Stimulated activated naive CD8-positive, alpha-beta T cell treated with anti-CD3 and anti-CD28 coated beads, Interleukin-15, Interleukin-2, amounts not matched to agents 100 ng/mL and 50 ng/mL, for 24 hours (primary cell): ENCODE measurements around the gene PRR33.

Experiments used
- H3K27ac Mint-ChIP-seq: one replicate; pipeline ENCODE4 v1.8.0; 2021; ENCODE audit warnings: mild to moderate bottlenecking, mixed read lengths
- H3K27me3 Mint-ChIP-seq: one replicate; pipeline ENCODE4 v1.8.0; 2021; ENCODE audit warnings: mixed read lengths
- H3K36me3 Mint-ChIP-seq: one replicate; pipeline ENCODE4 v1.8.0; 2021; ENCODE audit warnings: low read depth, mixed read lengths
- H3K4me1 Mint-ChIP-seq: one replicate; pipeline ENCODE4 v1.8.0; 2021; ENCODE audit warnings: low read depth, mixed read lengths
- H3K4me3 Mint-ChIP-seq: one replicate; pipeline ENCODE4 v1.8.0; 2021; ENCODE audit warnings: mild to moderate bottlenecking, mixed read lengths
- H3K9me3 Mint-ChIP-seq: one replicate; pipeline ENCODE4 v1.8.0; 2021; ENCODE audit warnings: mixed read lengths

Gene PRR33

DNA sequence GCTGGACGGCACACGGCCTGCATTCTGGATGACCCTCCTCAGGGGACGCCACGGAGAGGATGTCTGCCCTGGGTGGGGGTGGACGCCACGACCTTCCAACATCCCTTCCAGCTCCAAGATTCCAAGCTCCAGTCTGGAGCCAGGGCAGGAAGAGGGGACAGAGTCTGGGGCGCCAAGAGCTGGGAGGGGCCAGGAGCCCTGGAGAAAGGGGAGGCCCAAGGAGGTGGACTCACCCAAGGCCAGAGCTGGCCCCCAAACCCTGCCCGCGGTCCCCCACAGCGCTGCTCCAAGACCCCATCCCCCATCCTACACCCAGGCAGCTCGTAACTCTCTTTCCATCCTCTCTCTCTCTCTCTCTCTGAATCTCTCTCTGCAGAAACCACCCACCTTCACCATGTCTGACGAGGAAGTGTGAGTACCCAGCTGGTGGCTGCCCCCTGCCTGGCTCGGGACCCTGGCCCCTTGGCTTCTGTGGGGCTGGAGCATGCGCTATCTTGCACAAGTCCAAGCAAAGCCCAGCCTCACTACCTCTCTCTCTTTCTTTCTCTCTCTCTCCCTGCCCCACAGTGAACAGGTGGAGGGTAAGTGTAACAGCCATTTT is 30.9 kb upstream of the PRR33 start:
- no peaks in the 10 kb centered on the region for H3K27me3 Mint-ChIP-seq
- no peak overlapping the region for H3K27ac Mint-ChIP-seq
- no peaks in the 10 kb centered on the region for H3K9me3 Mint-ChIP-seq
- no peak overlapping the region for H3K4me3 Mint-ChIP-seq
- no peaks in the 10 kb centered on the region for H3K4me1 Mint-ChIP-seq
- no peaks in the 10 kb centered on the region for H3K36me3 Mint-ChIP-seq

- H3K4me1 Mint-ChIP-seq = no peaks in the 10 kb centered on the region
- no peak overlapping the region for H3K27ac Mint-ChIP-seq
- no peaks in the 10 kb centered on the region for H3K9me3 Mint-ChIP-seq
- H3K27me3 Mint-ChIP-seq = no peaks in the 10 kb centered on the region
- no peak overlapping the region for H3K4me3 Mint-ChIP-seq
- H3K36me3 Mint-ChIP-seq = no peaks in the 10 kb centered on the region
Measured at GRCh38 chr11:1921574-1922141, 30.0 kb upstream of the PRR33 start.

GRCh38 chr11:1920909-1921573 is 29.3 kb upstream of the PRR33 start:
- no peak overlapping the region for H3K27ac Mint-ChIP-seq
- H3K9me3 Mint-ChIP-seq = no peaks in the 10 kb centered on the region
- H3K27me3 Mint-ChIP-seq = no peaks in the 10 kb centered on the region
- H3K4me1 Mint-ChIP-seq = peaks cover 3% of the 10 kb centered on the region
- no peaks in the 10 kb centered on the region for H3K36me3 Mint-ChIP-seq
- H3K4me3 Mint-ChIP-seq = no peak overlapping the region

DNA sequence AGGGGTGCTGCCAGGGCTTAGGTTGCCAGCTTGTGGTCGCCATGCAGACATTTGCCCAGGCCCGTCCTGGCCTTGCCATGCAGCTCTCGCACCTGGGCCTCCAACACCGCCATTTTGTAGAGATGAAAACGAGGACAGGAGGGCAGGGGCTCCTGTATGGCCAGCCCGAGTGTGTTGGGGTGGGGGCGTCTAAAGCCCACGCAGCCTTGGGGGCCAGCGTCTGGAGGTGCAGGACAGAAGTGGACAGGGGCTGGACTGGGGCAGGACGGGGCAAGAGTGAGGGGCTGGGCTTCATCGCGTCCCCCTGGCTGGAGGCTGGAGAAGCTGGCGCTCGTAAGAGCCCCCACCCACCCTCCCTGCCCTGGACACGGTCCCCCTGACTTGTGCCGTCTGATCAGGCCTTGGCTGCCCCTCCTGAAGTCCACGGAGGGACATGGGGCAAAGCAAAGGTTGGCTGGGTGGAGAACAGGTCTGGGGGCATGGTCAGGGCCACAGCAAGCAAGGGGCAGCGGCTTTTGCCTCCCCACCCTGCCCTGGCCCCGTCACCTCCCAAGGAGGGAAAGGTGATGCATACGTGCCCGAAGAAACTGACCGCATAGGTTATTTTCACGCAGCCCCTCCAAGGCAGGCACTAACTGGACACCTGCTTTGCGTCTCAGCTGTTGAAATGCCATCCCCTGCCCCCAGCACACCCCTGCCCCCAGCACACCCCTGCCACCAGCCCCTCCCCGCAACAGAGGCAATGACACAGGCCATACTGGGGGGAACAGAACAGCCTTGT is 28.6 kb upstream of the PRR33 start:
- no peak overlapping the region for H3K4me3 Mint-ChIP-seq

GRCh38 chr11:1919391-1920127 is 27.9 kb upstream of the PRR33 start, which contains the start of gene TNNT3:
TSS of gene TNNT3 (plus strand) at chr11:1919703. CDS start at chr11:1922875, 3,172 bp downstream.
- Mint-ChIP-seq H3K36me3 (no peaks in the 10 kb centered on the region), H3K27ac (no peak within 1 kb of the TSS), H3K4me1 (peaks cover 13% of the 10 kb centered on the region), H3K9me3 (no peaks in the 10 kb centered on the region), H3K4me3 (no peak within 1 kb of the TSS), H3K27me3 (no peaks in the 10 kb centered on the region)

More for the DNA sequence above, 28.6 kb upstream of the PRR33 start:
- no peaks in the 10 kb centered on the region for H3K9me3 Mint-ChIP-seq
- no peaks in the 10 kb centered on the region for H3K27me3 Mint-ChIP-seq
- H3K4me1 Mint-ChIP-seq = peaks cover 8% of the 10 kb centered on the region
- no peak overlapping the region for H3K27ac Mint-ChIP-seq
- no peaks in the 10 kb centered on the region for H3K36me3 Mint-ChIP-seq

- Mint-ChIP-seq H3K27ac (no peak overlapping the region), H3K4me1 (peaks cover 13% of the 10 kb centered on the region)
Measured at GRCh38 chr11:1918436-1919315, 27.0 kb upstream of the PRR33 start.

GRCh38 chr11:1917523-1918435 is 26.1 kb upstream of the PRR33 start:
- no peaks in the 10 kb centered on the region for H3K9me3 Mint-ChIP-seq
- peaks cover 13% of the 10 kb centered on the region for H3K4me1 Mint-ChIP-seq
- no peak overlapping the region for H3K27ac Mint-ChIP-seq
- no peak overlapping the region for H3K4me3 Mint-ChIP-seq
- H3K27me3 Mint-ChIP-seq = no peaks in the 10 kb centered on the region
- H3K36me3 Mint-ChIP-seq = no peaks in the 10 kb centered on the region

More at GRCh38 chr11:1918436-1919315, 27.0 kb upstream of the PRR33 start:
- no peaks in the 10 kb centered on the region for H3K27me3 Mint-ChIP-seq
- H3K36me3 Mint-ChIP-seq = no peaks in the 10 kb centered on the region
- no peaks in the 10 kb centered on the region for H3K9me3 Mint-ChIP-seq
- H3K4me3 Mint-ChIP-seq = no peak overlapping the region

DNA sequence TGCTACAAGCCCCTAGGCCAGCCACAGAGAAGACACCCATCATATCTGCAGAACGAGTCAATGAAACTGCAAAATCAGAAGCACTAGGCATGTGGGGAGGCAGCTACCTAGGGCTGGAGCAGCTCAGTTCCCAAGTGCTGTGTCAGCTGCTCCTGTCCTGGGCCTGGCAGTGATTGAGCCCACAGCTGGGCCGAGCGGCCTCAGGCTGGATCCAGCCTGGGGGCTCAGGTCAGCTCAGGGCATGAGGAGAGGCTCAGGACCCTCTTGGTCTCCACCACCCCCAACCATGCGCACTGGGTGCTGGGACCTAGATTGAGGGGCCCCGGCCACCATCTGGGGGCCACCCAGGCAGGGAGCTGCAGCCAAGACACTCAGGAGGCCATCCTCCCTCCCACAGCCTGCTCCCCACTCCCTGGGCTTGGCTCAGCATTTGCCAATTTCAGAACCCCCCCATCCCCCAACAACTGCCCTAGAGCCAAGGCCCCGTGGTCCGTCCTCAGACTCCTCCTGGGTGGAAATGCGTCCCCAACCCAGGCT is 25.4 kb upstream of the PRR33 start:
- Mint-ChIP-seq H3K4me1 (peaks cover 13% of the 10 kb centered on the region), H3K9me3 (no peaks in the 10 kb centered on the region), H3K27me3 (peaks cover 3% of the 10 kb centered on the region), H3K27ac (no peak overlapping the region), H3K36me3 (no peaks in the 10 kb centered on the region), H3K4me3 (no peak overlapping the region)

DNA sequence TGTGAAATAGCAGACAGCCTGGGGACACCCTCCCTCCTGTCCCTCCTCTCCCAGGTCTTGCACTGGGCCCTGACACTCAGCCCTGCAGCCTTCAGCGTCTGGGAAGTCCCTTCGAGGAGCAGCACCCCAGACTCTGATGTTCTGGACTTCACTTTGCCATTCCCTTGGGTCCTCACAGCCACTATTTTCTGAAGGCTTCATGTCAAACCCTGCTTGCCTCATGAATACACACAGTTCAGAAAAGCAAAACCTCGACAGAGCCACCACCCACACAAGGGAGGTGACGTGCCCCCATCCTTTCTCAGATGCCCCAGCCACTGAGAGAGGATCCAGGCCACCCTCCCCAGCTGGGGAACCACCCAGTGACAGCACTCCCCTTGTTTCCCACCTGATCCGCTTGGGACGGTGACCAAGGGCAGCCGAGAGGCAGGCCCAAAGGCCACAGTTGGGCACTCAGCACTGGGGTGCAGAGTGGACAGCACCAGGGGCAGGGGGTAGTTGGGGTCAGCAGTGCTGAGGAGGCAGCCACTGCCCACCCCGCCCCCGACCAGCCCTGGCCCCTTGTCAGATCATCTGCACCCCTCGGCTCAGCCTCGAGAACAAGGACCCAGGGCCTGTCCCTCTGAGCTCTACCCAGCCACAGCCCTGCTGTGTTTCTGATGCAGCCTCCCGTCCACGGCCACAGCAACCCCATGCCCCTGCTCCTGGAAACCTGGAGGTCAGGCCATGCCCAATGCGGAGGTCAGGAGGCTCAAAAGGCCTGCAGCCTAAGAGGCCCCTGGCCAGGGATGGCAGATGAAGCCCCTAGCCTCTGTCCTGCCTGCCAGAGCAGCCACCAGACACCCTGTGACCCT is 24.7 kb upstream of the PRR33 start:
- H3K9me3 Mint-ChIP-seq = no peaks in the 10 kb centered on the region
- H3K4me3 Mint-ChIP-seq = no peak overlapping the region
- peaks cover 13% of the 10 kb centered on the region for H3K4me1 Mint-ChIP-seq
- H3K36me3 Mint-ChIP-seq = no peaks in the 10 kb centered on the region
- H3K27ac Mint-ChIP-seq = no peak overlapping the region
- H3K27me3 Mint-ChIP-seq = peaks cover 3% of the 10 kb centered on the region

- Mint-ChIP-seq H3K36me3 (no peaks in the 10 kb centered on the region), H3K27me3 (peaks cover 3% of the 10 kb centered on the region), H3K27ac (no peak overlapping the region), H3K4me3 (no peak overlapping the region), H3K4me1 (peaks cover 13% of the 10 kb centered on the region), H3K9me3 (no peaks in the 10 kb centered on the region)
Measured at GRCh38 chr11:1915795-1916131, 24.1 kb upstream of the PRR33 start.

GRCh38 chr11:1913271-1914060 is 21.8 kb upstream of the PRR33 start:
- Mint-ChIP-seq H3K9me3 (no peaks in the 10 kb centered on the region), H3K36me3 (no peaks in the 10 kb centered on the region), H3K27ac (no peak overlapping the region), H3K27me3 (peaks cover 3% of the 10 kb centered on the region), H3K4me1 (peaks cover 13% of the 10 kb centered on the region), H3K4me3 (no peak overlapping the region)
